ENCODE data around the gene SUGCT. TPM values are rescaled to one million over a fixed set of nuclear protein-coding genes. Genes with fewer than 3 reads are reported as not detected.

Gene SUGCT
- total and polyA plus RNA-seq, 2 of the 8 experiments (the other 6 are each of a cell fraction or from before 2014, with no cell fraction given), result 2.8 to 5.4 TPM

DNA sequence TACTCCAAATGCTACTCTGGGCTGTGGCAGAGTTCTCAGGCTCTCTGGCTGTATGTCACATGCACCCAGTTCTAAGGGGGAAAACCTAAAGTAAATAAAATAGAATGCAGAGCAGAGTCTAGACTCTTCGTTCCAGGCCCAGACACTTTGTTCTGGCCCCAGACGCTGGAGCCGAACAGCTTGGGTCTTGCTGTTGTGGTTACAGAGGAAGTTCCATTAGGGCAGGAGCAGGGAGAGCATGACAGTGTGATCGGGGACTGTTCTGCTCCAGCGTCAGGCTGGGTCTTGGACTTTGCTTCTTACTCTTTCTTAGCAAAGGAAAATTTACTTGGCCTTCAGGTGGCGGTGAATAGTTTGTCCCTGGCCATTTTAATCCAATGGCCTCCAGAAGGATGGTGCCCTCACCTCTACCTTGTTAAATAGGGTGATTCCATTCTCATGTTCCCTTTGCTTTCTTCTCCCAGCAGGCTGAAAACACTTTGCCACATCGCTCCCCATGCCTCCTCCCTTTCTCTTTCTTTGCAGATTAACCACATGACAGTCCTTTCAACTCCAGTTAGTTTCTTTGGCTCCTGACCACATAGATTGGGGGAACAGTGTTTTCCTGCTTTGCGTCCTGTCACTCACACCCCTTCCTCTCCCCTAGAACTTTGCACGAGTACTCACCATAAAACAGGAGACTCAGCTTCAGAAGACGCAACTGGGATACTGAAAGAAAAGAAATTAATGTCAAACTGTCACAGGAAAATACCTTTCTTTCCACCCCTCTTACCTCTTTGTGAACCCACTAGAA lies 730.8 kb downstream of the SUGCT start:
- Histone ChIP-seq H2AFZ (ENCODE audit: low read length) (peak overlapping the region; percentile 57), H3K56ac (replicated peaks; ENCODE audit: insufficient read length, low read depth, low read length) (no peak overlapping the region), H3K9ac (replicated peaks in 1 of 4; ENCODE audit: extremely low read depth in 1 of 4, low read depth in 3 of 4, low read length in 3 of 4) (no peak overlapping the region), H3K27ac (ENCODE audit: low read depth, low read length) (no peak overlapping the region), H3K4me2 (ENCODE audit: insufficient read depth in 1 of 2, low read depth in 2 of 2, low read length in 2 of 2) (no peak overlapping the region), H3K23me2 (ENCODE audit: low read depth, low read length) (no peaks in the 10 kb centered on the region; the same call in 1 of the 2 replicates), H3K9me3 (ENCODE audit: insufficient read depth in 2 of 2, low read depth in 1 of 2, low read length in 1 of 2) (peaks cover 4 to 6% of the 10 kb centered on the region in 2 experiments; a peak in 2 of 4 replicates), H3K79me2 (ENCODE audit: control insufficient read depth in 1 of 2, insufficient read depth in 2 of 2, low read length in 2 of 2) (no peaks in the 10 kb centered on the region), H4K5ac (ENCODE audit: insufficient read length, low read depth, low read length) (no peak overlapping the region), H3K27me3 (replicated peaks in 1 of 4; ENCODE audit: control insufficient read depth in 3 of 4, extremely low read depth in 1 of 4, insufficient read depth in 3 of 4, low read length in 3 of 4) (no peaks in the 10 kb centered on the region), H2BK120ac (replicated peaks; ENCODE audit: low read depth, low read length) (no peak overlapping the region), H3K14ac (ENCODE audit: insufficient read length) (no peak overlapping the region), H3K4me3 (ENCODE audit: extremely low read depth in 1 of 4, insufficient read depth in 2 of 4, low read depth in 3 of 4, low read length in 4 of 4) (no peak overlapping the region), H2AK5ac (ENCODE audit: low read depth, low read length) (no peak overlapping the region), H2BK12ac (ENCODE audit: low read depth, low read length) (no peak overlapping the region), H3K23ac (ENCODE audit: insufficient read length) (no peak overlapping the region), H4K8ac (ENCODE audit: extremely low read depth, insufficient read depth, low read length) (no peak overlapping the region; the same call in 1 of the 2 replicates), H4K20me1 (replicated peaks in 1 of 2; ENCODE audit: control insufficient read depth in 1 of 2, insufficient read depth in 2 of 2, low read length in 2 of 2) (no peaks in the 10 kb centered on the region), H2BK20ac (ENCODE audit: low read length) (no peak overlapping the region), H3K4ac (replicated peaks; ENCODE audit: insufficient read length, low read depth, low read length) (no peak overlapping the region), H3K18ac (ENCODE audit: extremely low read depth, low read length) (no peak overlapping the region), H3K36me3 (ENCODE audit: control insufficient read depth in 2 of 4, insufficient read depth in 4 of 4, low read length in 3 of 4) (no peaks in the 10 kb centered on the region), H3K79me1 (ENCODE audit: low read depth, low read length) (no peaks in the 10 kb centered on the region), H4K91ac (replicated peaks; ENCODE audit: insufficient read length, low read length) (no peak overlapping the region), H2BK15ac (ENCODE audit: low read length) (no peak overlapping the region), H2BK5ac (ENCODE audit: low read depth, low read length) (no peak overlapping the region), H3K4me1 (replicated peaks in 1 of 4; ENCODE audit: control insufficient read depth in 3 of 4, insufficient read depth in 4 of 4, low read length in 3 of 4) (peaks cover 0 to 5% (median 0%) of the 10 kb centered on the region in 4 experiments; a peak in 2 of 7 replicates)
- ChIA-PET CTCF (ENCODE audit: partially characterized antibody) (interaction anchor here (1.0 to 2.1 kb wide), 2 partner anchors 10 to 15 kb away, joined by 5 to 8 read pairs; no protein-coding TSS in a partner anchor), POLR2A (ENCODE audit: partially characterized antibody) (no interaction called here)
- WGBS, 2 experiments (ENCODE audit: extremely low coverage in 1 of 2, insufficient coverage in 1 of 2, insufficient read length in 1 of 2, insufficient replicate concordance in 2 of 2, low coverage in 1 of 2, low lambda C conversion rate in 2 of 2, missing lambda C conversion rate in 1 of 2), result 90% methylated on average over 10 of the region's 10 CpGs; no CpG with 5 or more reads in 1 of the 2 experiments
- DNase-seq (ENCODE audit: low read depth in 1 of 2, low spot score in 2 of 2), result no peak
- FAIRE-seq, result no peak
- TF ChIP-seq BRCA1 (IDR thresholded peaks at IDR 0.05; ENCODE audit: low read depth, low read length), result no peak
- TF ChIP-seq HDAC2 (IDR thresholded peaks at IDR 0.05; ENCODE audit: borderline replicate concordance in 1 of 2, low read depth in 2 of 2, low read length in 2 of 2), result no peak
- TF ChIP-seq GTF2F1 (IDR thresholded peaks at IDR 0.05; ENCODE audit: borderline replicate concordance, low read depth, low read length), result no peak
- TF ChIP-seq RAD21 (IDR thresholded peaks at IDR 0.05 in 1 of 2, conservative IDR thresholded peaks at IDR 0.05 in 1 of 2; ENCODE audit: low read depth in 2 of 2, low read length in 2 of 2), result no peak
- TF ChIP-seq POLR2A (IDR thresholded peaks at IDR 0.05; ENCODE audit: control extremely low read depth in 1 of 2, low read depth in 2 of 2, low read length in 2 of 2), result no peak
- TF ChIP-seq BACH1 (IDR thresholded peaks at IDR 0.05; ENCODE audit: low read length), result no peak
- no peak for TF ChIP-seq YY1 (IDR thresholded peaks at IDR 0.05; ENCODE audit: low read depth, low read length)
- TF ChIP-seq TCF12 (IDR thresholded peaks at IDR 0.05; ENCODE audit: low read depth, low read length), result no peak
- TF ChIP-seq SUZ12 (IDR thresholded peaks at IDR 0.05; ENCODE audit: low read length), result no peak
- TF ChIP-seq KDM4A (IDR thresholded peaks at IDR 0.05; ENCODE audit: low read depth, low read length, severe bottlenecking), result no peak
- TF ChIP-seq CBX5 (IDR thresholded peaks at IDR 0.05; ENCODE audit: low read depth, low read length), result no peak
- TF ChIP-seq SP2 (IDR thresholded peaks at IDR 0.05; ENCODE audit: low read length), result no peak
- TF ChIP-seq KDM5A (IDR thresholded peaks at IDR 0.05; ENCODE audit: low read length), result no peak
- no peak for TF ChIP-seq CREB1 (IDR thresholded peaks at IDR 0.05)
